ENCODE results near the gene MR1.
A peak's percentile ranks its signal among the peaks of the same experiment; 100 is the strongest.

Gene MR1

GRCh38 chr1:181104790-181105133 is 71.0 kb downstream of the MR1 start:
- FAIRE-seq (no peak), DNase-seq (ENCODE audit: insufficient read length, low spot score) (no peak)

- FAIRE-seq = no peak
- DNase-seq (ENCODE audit: insufficient read length, low spot score) = peak; percentile 82
Measured at GRCh38 chr1:181105134-181106021, 71.6 kb downstream of the MR1 start.

DNA sequence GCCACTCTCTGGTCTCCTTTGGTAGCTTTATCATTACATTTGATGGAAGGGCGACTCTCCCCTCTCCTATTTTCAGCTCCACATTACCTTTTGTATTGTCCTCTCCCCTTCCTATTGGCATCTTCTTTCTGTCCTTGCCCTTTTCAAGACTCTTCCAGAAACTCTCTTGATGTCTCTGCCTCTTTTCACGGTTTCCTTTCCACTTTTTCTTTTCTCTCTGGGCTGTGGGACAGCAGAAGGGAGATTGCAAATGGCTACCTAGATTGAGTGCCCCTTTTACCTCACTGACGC is 72.2 kb downstream of the MR1 start:
- DNase-seq (ENCODE audit: insufficient read length, low spot score) (no peak), FAIRE-seq (no peak)

DNA sequence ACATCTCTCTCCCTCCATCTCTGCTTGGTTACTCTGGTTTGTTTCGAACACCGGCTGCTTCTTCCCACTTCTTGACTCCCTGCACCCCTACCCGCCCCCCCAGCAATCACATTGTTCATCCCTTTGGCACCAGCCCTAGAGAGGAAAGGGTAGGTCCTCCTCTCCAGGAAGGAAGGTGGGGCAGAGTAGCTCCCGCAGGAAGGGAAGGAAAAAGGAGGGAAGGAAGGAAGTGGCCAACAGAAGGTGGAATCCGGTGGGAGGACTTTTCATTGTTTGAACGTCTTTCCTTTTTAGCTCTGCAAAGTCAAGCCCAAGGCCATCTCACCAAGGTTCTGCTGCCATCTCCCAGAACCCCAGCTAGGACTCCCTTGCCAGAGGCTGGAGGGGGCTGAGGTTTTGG is 72.7 kb downstream of the MR1 start:
- DNase-seq (ENCODE audit: insufficient read length, low spot score) = no peak
- FAIRE-seq = no peak

DNA sequence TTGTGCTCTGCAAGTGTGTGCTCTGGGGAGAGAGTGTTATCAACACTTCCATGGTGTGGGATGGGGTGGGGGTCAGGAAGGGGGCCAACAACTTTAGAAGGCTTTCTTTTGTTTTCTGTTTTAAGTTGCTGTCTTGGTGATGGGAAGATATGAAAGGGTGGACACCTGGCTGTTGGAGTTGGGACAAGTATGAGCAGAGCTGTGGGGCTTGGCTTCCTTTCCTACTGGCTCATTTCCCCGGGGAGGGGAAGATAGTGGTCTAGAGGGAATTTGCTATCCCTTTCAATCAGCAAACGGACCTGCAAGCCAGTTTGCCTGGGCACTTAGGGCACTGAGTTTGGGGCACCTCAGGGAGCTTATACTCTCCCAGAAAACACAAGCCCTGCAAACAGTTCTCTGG is 73.9 kb downstream of the MR1 start:
- DNase-seq (ENCODE audit: insufficient read length, low spot score) = no peak
- FAIRE-seq = no peak

- DNase-seq (ENCODE audit: insufficient read length, low spot score) (no peak), FAIRE-seq (no peak)
Measured at GRCh38 chr1:181108304-181108867, 74.6 kb downstream of the MR1 start.

- no peak for DNase-seq (ENCODE audit: insufficient read length, low spot score)
- no peak for FAIRE-seq
Measured at GRCh38 chr1:181110013-181110412, 76.2 kb downstream of the MR1 start.

All from GM19239 (cell line).